Stomach (tissue), 4 donors: Measurements from ENCODE around the gene GLT8D2.

Experiments
- EP300 ChIP-seq: sonication (generic); formaldehyde crosslinking; IDR thresholded peaks from one replicate; pipeline ENCODE4 v1.6.1; 2017; ENCODE audit warnings: antibody characterized with exemption
- POLR2A ChIP-seq, 4 donors: fragments of 450-650 bp; IDR thresholded peaks; one replicate each; pipeline ENCODE4 v1.6.1; 2016; ENCODE audit warnings: antibody characterized with exemption in 4 of 4, control low read depth in 2 of 4, mild to moderate bottlenecking in 1 of 4, moderate library complexity in 1 of 4
- TF ChIP-seq, protein P1 (sequence below), 7 experiments: fragments of 450-650 bp in 4 of 7; fragments of 200-600 bp in 3 of 7; sonication (generic) in 3 of 7; IDR thresholded peaks; one replicate each; pipeline ENCODE4 v1.5.1; 2016 to 2019; ENCODE audit warnings: antibody characterized with exemption in 7 of 7, control low read depth in 2 of 7, mild to moderate bottlenecking in 1 of 7

DNA sequence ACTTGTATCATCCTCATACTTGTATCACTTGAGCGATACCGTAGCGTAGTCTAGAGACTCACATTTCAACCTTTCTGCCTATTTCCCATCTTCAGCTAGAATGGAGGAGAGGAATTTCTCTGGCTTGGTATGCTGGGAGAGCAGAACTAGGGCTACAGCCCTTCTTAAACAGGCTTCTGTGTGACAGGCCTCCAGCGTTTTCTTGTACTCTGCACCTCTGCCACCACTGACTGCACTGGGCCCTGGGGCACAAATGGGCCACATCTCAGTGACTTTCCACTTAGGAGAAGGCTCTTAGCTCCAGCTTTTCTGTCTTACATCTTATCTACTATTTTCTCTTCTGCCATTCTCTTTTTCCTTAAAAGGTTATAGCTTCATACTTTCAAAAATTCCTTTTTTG is 41.1 kb upstream of the GLT8D2 start:
- TF ChIP-seq, protein P1, sequence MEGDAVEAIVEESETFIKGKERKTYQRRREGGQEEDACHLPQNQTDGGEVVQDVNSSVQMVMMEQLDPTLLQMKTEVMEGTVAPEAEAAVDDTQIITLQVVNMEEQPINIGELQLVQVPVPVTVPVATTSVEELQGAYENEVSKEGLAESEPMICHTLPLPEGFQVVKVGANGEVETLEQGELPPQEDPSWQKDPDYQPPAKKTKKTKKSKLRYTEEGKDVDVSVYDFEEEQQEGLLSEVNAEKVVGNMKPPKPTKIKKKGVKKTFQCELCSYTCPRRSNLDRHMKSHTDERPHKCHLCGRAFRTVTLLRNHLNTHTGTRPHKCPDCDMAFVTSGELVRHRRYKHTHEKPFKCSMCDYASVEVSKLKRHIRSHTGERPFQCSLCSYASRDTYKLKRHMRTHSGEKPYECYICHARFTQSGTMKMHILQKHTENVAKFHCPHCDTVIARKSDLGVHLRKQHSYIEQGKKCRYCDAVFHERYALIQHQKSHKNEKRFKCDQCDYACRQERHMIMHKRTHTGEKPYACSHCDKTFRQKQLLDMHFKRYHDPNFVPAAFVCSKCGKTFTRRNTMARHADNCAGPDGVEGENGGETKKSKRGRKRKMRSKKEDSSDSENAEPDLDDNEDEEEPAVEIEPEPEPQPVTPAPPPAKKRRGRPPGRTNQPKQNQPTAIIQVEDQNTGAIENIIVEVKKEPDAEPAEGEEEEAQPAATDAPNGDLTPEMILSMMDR (IDR thresholded peaks at IDR 0.05), result no peak
- TF ChIP-seq EP300 (no peak), POLR2A (IDR thresholded peaks at IDR 0.05) (no peak)
